ENCODE results near the gene IQGAP1.

The IQGAP1 gene

GRCh38 chr15:90348456-90348855, 39.6 kb upstream of the IQGAP1 start:
- no peak for TF ChIP-seq CTCF (IDR thresholded peaks at IDR 0.05; ENCODE audit: low read depth, low read length)

GRCh38 chr15:90349072-90349471, 39.0 kb upstream of the IQGAP1 start:
- no peak for TF ChIP-seq CTCF (IDR thresholded peaks at IDR 0.05; ENCODE audit: low read depth, low read length)
- no peak overlapping the region for H3K4me3 ChIP-seq (ENCODE audit: low read depth, low read length)

More at GRCh38 chr15:90348456-90348855, 39.6 kb upstream of the IQGAP1 start:
- no peak overlapping the region for H3K4me3 ChIP-seq (ENCODE audit: low read depth, low read length)

GRCh38 chr15:90349821-90350220, 38.2 kb upstream of the IQGAP1 start:
- TF ChIP-seq CTCF (IDR thresholded peaks at IDR 0.05; ENCODE audit: low read depth, low read length) = no peak
- H3K4me3 ChIP-seq (ENCODE audit: low read depth, low read length) = no peak overlapping the region

- peak overlapping the region; percentile 73 for H3K4me3 ChIP-seq (ENCODE audit: low read depth, low read length)
- no peak for TF ChIP-seq CTCF (IDR thresholded peaks at IDR 0.05; ENCODE audit: low read depth, low read length)
These were observed 36.4 kb upstream of the IQGAP1 start for GRCh38 chr15:90351479-90352106.

- TF ChIP-seq CTCF (IDR thresholded peaks at IDR 0.05; ENCODE audit: low read depth, low read length) = no peak
- peak within 1 kb of the TSS; percentile 73 for H3K4me3 ChIP-seq (ENCODE audit: low read depth, low read length)
These were observed 35.7 kb upstream of the IQGAP1 start, which contains the start of gene ZNF774 for GRCh38 chr15:90352107-90352893. Gene ZNF774 (plus strand): TSS chr15:90352284. CDS start chr15:90354661, 2,377 bp downstream.

GRCh38 chr15:90354986-90355385, 33.1 kb upstream of the IQGAP1 start:
- H3K4me3 ChIP-seq (ENCODE audit: low read depth, low read length) = no peak overlapping the region
- TF ChIP-seq CTCF (IDR thresholded peaks at IDR 0.05; ENCODE audit: low read depth, low read length) = no peak
